K562 (cell line): ENCODE results near the gene CAPN2. TPM values are rescaled to one million over a fixed set of nuclear protein-coding genes. Genes with fewer than 3 reads are reported as not detected.

Experiments used
- ATAC-seq: fragments of 200-7000 bp; cut with Tn5 transposase; 3 replicates; pipeline ENCODE4 v1.9.1; 2020; ENCODE audit warnings: moderate library complexity
- BruUV-seq: library from RNA; stranded (reverse); fragments of 400-500 nt; replicated peaks from 2 replicates; lab custom pipeline; 2021; lab: Mats Ljungman, UMichigan
- CTCF ChIA-PET: fragments of 300-600 bp; formaldehyde crosslinking; extraction: SDS; loops from one replicate; lab custom pipeline; 2021; ENCODE audit warnings: low intra/inter-chr PET ratio; lab: Yijun Ruan, JAX
- POLR2A ChIA-PET: fragments of 300-600, 350-650 bp; sonication (Branson Sonifier 250); formaldehyde crosslinking; extraction: SDS; loops from one replicate; lab custom pipeline; 2021; ENCODE audit warnings: antibody characterized with exemption, inconsistent platforms; lab: Yijun Ruan, JAX
- DNase-seq, 4 experiments: peaks; one replicate each; pipeline versions ENCODE4 v3.0.0 to v3.0.0-alpha.2; 2011 to 2018; ENCODE audit warnings: low spot score in 3 of 4, mixed read lengths in 3 of 4; ENCODE audit errors: extremely low read depth in 1 of 4
- FAIRE-seq: peaks from 2 replicates; lab custom pipeline; 2011; peaks lifted over from hg19 to GRCh38; lab: Jason Lieb, UNC
- H2AFZ ChIP-seq: 2 replicates; pipeline ENCODE4 v1.6.0; 2011; ENCODE audit warnings: low read depth, low read length, control low read depth, inconsistent platforms
- H3K27ac ChIP-seq: fragments of 200-600 bp; 3 replicates; pipeline ENCODE4 v1.8.0; 2011; ENCODE audit warnings: low read depth, mild to moderate bottlenecking, control low read depth, inconsistent platforms, low read length, moderate library complexity, mixed read lengths; ENCODE audit errors: extremely low read depth
- H3K27me3 ChIP-seq, 2 experiments: fragments of 300-600 bp in 1 of 2; 2 replicates in 1 of 2; 3 replicates in 1 of 2; pipeline versions ENCODE4 v1.6.0 to v1.8.0; 2011; ENCODE audit warnings: inconsistent platforms in 2 of 2, low read length in 2 of 2, mild to moderate bottlenecking in 1 of 2, mixed read lengths in 1 of 2, moderate library complexity in 1 of 2; ENCODE audit not compliant: control insufficient read depth in 2 of 2, insufficient read depth in 2 of 2
- H3K36me3 ChIP-seq: fragments of 300-600 bp; 3 replicates; pipeline ENCODE4 v1.8.0; 2011; ENCODE audit warnings: mild to moderate bottlenecking, low read length, inconsistent platforms; ENCODE audit not compliant: control insufficient read depth, insufficient read depth
- H3K4me1 ChIP-seq, 2 experiments: fragments of 200-600 bp in 1 of 2; replicated peaks in 1 of 2; 2 replicates in 1 of 2; 3 replicates in 1 of 2; pipeline versions ENCODE4 v1.5.1 to v1.8.0; 2011; ENCODE audit warnings: inconsistent platforms in 2 of 2, low read length in 2 of 2, mild to moderate bottlenecking in 1 of 2, mixed read lengths in 1 of 2, moderate library complexity in 1 of 2; ENCODE audit not compliant: control insufficient read depth in 2 of 2, insufficient read depth in 2 of 2
- H3K4me2 ChIP-seq: 2 replicates; pipeline ENCODE4 v1.6.1; 2011; ENCODE audit warnings: low read length, control low read depth, inconsistent platforms, mixed read lengths; ENCODE audit not compliant: insufficient read depth
- H3K4me3 ChIP-seq: fragments of 200-600 bp; sonication (generic), shearing (Covaris generic); 2 replicates; pipeline ENCODE4 v1.5.1; 2016; ENCODE audit warnings: control low read depth, inconsistent platforms
- H3K79me2 ChIP-seq: fragments of 200-600 bp; 3 replicates; pipeline ENCODE4 v1.8.0; 2011; ENCODE audit warnings: low read length, inconsistent platforms; ENCODE audit not compliant: control insufficient read depth, insufficient read depth
- H3K9ac ChIP-seq, 2 experiments: 2 replicates each; pipeline versions ENCODE4 v1.6.0 to v1.6.1; 2011; ENCODE audit warnings: low read depth in 2 of 2, low read length in 2 of 2, control low read depth in 1 of 2, inconsistent platforms in 1 of 2, mild to moderate bottlenecking in 1 of 2, mixed read lengths in 1 of 2; ENCODE audit not compliant: insufficient read depth in 1 of 2
- H3K9me1 ChIP-seq: one replicate; pipeline ENCODE4 v1.6.0; 2011; ENCODE audit warnings: inconsistent platforms, mild to moderate bottlenecking, low read length, moderate library complexity; ENCODE audit not compliant: control insufficient read depth, insufficient read depth
- H3K9me3 ChIP-seq: replicated peaks from 2 replicates; pipeline ENCODE4 v1.5.1; 2011; ENCODE audit warnings: low read depth, low read length, inconsistent platforms; ENCODE audit not compliant: control insufficient read depth, insufficient read depth
- H4K20me1 ChIP-seq: replicated peaks from 2 replicates; pipeline ENCODE4 v1.6.1; 2011; ENCODE audit warnings: low read length, inconsistent platforms, mixed read lengths; ENCODE audit not compliant: control insufficient read depth, insufficient read depth
- CBX1 ChIP-seq: sonication (generic); IDR thresholded peaks from 2 replicates; pipeline ENCODE4 v1.6.1; 2016; ENCODE audit warnings: antibody characterized with exemption, low read depth, mild to moderate bottlenecking
- WGBS: fragments of 100-300 bp; shearing (Covaris generic); methylation state at CpG from one replicate; pipeline ENCODE4 v1.1.6; 2016; ENCODE audit warnings: low coverage, mixed read lengths; ENCODE audit not compliant: insufficient coverage; ENCODE audit errors: missing lambda C conversion rate; 5-methylcytosine and 5-hydroxymethylcytosine counted together
- in situ Hi-C: fragments of 300-500 bp; cut with MboI; formaldehyde crosslinking; loops from 4 replicates; pipeline ENCODE4 v1.15.0; 2018; ENCODE audit warnings: inconsistent platforms, mixed read lengths
- intact Hi-C: fragments of 100-400 bp; cut with micrococcal nuclease; formaldehyde crosslinking; loops from 2 replicates; pipeline ENCODE4 v1.14.2; 2022
- polyA plus RNA-seq, 8 experiments: library from polyadenylated mRNA; depleted of rRNA in 4 of 8; stranded (reverse) in 5 of 8; unstranded in 3 of 8; fragments of >200 nt; fragmentation: Nextera tagmentation in 2 of 8; fragmentation: Illumina TruSeq in 1 of 8; extraction: Ambion mirVana in 2 of 8; extraction: Trizol in 1 of 8; gene quantifications; 2 replicates each; pipeline versions ENCODE4 v1.2.1 to v1.2.3, GENCODE V29; 2011 to 2014; ENCODE audit warnings: inconsistent platforms in 1 of 8, missing spikeins in 1 of 8
- total RNA-seq, 7 experiments: library from RNA; depleted of rRNA in 6 of 7; stranded (reverse); fragments of >200 nt in 6 of 7; fragmentation: Illumina TruSeq in 2 of 7; extraction: Trizol in 2 of 7; gene quantifications; 2 replicates each; pipeline versions ENCODE4 v1.2.1 to v1.2.3, GENCODE V29; 2011 to 2021; ENCODE audit warnings: low replicate concordance in 1 of 7
- TF ChIP-seq, protein P1 (sequence below), 3 experiments: fragments of 200-800 bp in 1 of 3; sonication (Bioruptor generic) in 1 of 3; sonication (generic) in 1 of 3; formaldehyde crosslinking in 1 of 3; IDR thresholded peaks; 2 replicates each; pipeline versions ENCODE4 v1.6.1 to v1.8.0; 2016 to 2022; ENCODE audit warnings: mild to moderate bottlenecking in 2 of 3, missing compliant biosample characterization in 2 of 3, missing genetic modification characterization in 2 of 3, missing genetic modification reagents in 1 of 3

Gene CAPN2
- total and polyA plus RNA-seq, 9 of the 15 experiments (the other 6 are each of a cell fraction or from before 2014, with no cell fraction given), result 24.6 to 157 (median 101) TPM

DNA sequence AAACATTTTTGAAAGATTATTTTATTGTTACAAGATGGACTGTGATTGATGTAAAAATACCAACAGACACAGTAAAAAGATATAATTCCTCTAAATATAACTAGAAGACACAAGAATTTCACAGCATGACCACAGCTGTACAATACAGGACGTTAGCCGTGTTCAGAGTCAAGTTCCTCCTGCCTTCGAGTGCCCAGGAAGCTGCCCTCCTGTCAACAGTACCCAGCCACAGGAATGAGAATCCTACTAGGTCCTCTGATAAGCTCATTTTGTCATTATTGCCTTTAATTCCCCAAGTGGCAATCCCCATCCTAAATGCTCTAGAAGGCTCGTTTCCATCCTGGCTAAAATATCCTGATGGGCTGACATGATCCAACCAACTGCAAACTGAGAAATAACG is 16.4 kb upstream of the CAPN2 start:
- Histone ChIP-seq H3K79me2 (no peaks in the 10 kb centered on the region), H3K9me3 (no peaks in the 10 kb centered on the region), H3K4me3 (no peak overlapping the region), H3K27ac (no peak overlapping the region), H3K27me3 (no peaks in the 10 kb centered on the region), H3K4me2 (no peak overlapping the region)
- no peak for ATAC-seq
- intact Hi-C loops, result loop anchor here (5.0 to 10.0 kb wide), 4 partner anchors 116 to 806 kb away; no protein-coding TSS in a partner anchor
- TF ChIP-seq, protein P1, sequence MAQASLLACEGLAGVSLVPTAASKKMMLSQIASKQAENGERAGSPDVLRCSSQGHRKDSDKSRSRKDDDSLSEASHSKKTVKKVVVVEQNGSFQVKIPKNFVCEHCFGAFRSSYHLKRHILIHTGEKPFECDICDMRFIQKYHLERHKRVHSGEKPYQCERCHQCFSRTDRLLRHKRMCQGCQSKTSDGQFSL (CRISPR knock-in tag; IDR thresholded peaks at IDR 0.05), result 0 out of 2 replicates have a peak, but pooled peaks have one; percentile 1
- TF ChIP-seq, protein P1 (tag; IDR thresholded peaks at IDR 0.05), result no peak
- TF ChIP-seq CBX1, result no peak
- TF ChIP-seq, all 486 proteins: peak for 1
- Histone ChIP-seq H3K4me1 (peaks cover 10 to 15% of the 10 kb centered on the region in 2 experiments), H3K36me3 (no peaks in the 10 kb centered on the region), H4K20me1 (no peaks in the 10 kb centered on the region), H2AFZ (peak overlapping the region; percentile 78), H3K9ac (no peak overlapping the region), H3K9me1 (no peaks in the 10 kb centered on the region)
- POLR2A ChIA-PET, result interaction anchor here (0.6 to 0.9 kb wide), 4 partner anchors 13 to 359 kb away, joined by 3 to 4 read pairs (median 3); no protein-coding TSS in a partner anchor
- FAIRE-seq, result no peak
- WGBS, result 11% methylated on average over 5 of the region's 5 CpGs
- no TSS peak for BruUV-seq
- CTCF ChIA-PET, result interaction anchor here (0.5 to 3.0 kb wide), 2 partner anchors 54 to 765 kb away, joined by 3 to 40 read pairs; no protein-coding TSS in a partner anchor
- no peak for DNase-seq
- in situ Hi-C loops, result loop anchor here (5.0 to 25.0 kb wide), 2 partner anchors 559 to 636 kb away; partner anchors contain the start of genes NVL and TLR5
